Measurements from ENCODE around the gene PREX1. TPM values are rescaled to one million over a fixed set of nuclear protein-coding genes. Genes with fewer than 3 reads are reported as not detected.

PREX1 gene
- polyA plus RNA-seq, 1 of the 3 experiments (the other 2 are of a cell fraction): 5.3 TPM

DNA sequence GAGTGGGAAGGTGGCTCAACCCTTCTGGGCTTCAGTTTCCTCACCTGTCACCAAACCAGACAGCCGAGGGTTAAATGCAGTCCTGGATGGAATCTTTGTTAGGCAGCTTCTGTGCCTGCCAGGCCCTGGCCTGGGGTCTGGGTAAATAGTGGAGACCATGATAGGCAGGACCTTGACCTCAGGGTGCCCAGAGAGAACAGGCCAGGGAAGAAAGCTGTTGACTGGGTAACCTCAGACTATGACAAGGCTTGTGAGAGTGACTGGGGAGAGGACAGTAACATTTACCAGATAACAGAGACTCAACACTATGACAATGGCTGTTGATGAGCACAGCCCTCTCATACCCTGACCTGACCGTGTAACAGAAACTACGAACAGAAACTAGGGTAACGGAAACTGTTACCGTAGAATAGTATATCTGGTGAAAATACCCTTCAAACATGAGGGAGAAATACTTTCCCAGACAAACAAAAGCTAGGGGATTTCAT is 218.3 kb downstream of the PREX1 start:
- no peaks in the 10 kb centered on the region for H3K9me3 ChIP-seq
- ChIA-PET POLR2A (no interaction called here), CTCF (interaction anchor here (1.0 to 4.9 kb wide), 3 partner anchors 11 to 238 kb away, joined by 3 to 27 read pairs (median 3); no protein-coding TSS in a partner anchor)
- no peaks in the 10 kb centered on the region for H3K9me2 ChIP-seq
- no peak overlapping the region for H3K4me2 ChIP-seq
- H4K20me1 ChIP-seq (ENCODE audit: insufficient read depth): no peaks in the 10 kb centered on the region
- H3K9ac ChIP-seq: no peak overlapping the region
- H3K4me1 ChIP-seq (ENCODE audit: control insufficient read depth in 1 of 2, insufficient read depth in 2 of 2, low read depth in 1 of 2, low read length in 1 of 2): peaks cover 0 to 12% of the 10 kb centered on the region in 2 experiments; a peak in 1 of 4 replicates
- WGBS (ENCODE audit: low lambda C conversion rate): 57% methylated on average over 5 of the region's 5 CpGs
- no peaks in the 10 kb centered on the region for H3K27me3 ChIP-seq (ENCODE audit: insufficient read depth)
- H3K79me2 ChIP-seq (ENCODE audit: insufficient read depth): no peaks in the 10 kb centered on the region
- no peak overlapping the region for H3K4me3 ChIP-seq (ENCODE audit: low read depth in 2 of 2, low read length in 1 of 2)
- H2AFZ ChIP-seq (ENCODE audit: low read depth): no peak overlapping the region
- no peaks in the 10 kb centered on the region for H3K36me3 ChIP-seq (replicated peaks in 1 of 2; ENCODE audit: control insufficient read depth in 1 of 2, insufficient read depth in 2 of 2, low read length in 1 of 2)
- TF ChIP-seq, protein P1, sequence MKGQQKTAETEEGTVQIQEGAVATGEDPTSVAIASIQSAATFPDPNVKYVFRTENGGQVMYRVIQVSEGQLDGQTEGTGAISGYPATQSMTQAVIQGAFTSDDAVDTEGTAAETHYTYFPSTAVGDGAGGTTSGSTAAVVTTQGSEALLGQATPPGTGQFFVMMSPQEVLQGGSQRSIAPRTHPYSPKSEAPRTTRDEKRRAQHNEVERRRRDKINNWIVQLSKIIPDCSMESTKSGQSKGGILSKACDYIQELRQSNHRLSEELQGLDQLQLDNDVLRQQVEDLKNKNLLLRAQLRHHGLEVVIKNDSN (IDR thresholded peaks at IDR 0.05; ENCODE audit: borderline replicate concordance, low read depth): no peak
- TF ChIP-seq, protein P2, sequence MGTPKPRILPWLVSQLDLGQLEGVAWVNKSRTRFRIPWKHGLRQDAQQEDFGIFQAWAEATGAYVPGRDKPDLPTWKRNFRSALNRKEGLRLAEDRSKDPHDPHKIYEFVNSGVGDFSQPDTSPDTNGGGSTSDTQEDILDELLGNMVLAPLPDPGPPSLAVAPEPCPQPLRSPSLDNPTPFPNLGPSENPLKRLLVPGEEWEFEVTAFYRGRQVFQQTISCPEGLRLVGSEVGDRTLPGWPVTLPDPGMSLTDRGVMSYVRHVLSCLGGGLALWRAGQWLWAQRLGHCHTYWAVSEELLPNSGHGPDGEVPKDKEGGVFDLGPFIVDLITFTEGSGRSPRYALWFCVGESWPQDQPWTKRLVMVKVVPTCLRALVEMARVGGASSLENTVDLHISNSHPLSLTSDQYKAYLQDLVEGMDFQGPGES (IDR thresholded peaks at IDR 0.05; ENCODE audit: low read depth, low read length): no peak
- no peak for TF ChIP-seq RFX5 (IDR thresholded peaks at IDR 0.05; ENCODE audit: low read length)
- no peak for DNase-seq
- no peak overlapping the region for H3K27ac ChIP-seq (ENCODE audit: low read depth in 2 of 2, low read length in 1 of 2)
- no peaks in the 10 kb centered on the region for H3F3A ChIP-seq (replicated peaks; ENCODE audit: insufficient read depth)

DNA sequence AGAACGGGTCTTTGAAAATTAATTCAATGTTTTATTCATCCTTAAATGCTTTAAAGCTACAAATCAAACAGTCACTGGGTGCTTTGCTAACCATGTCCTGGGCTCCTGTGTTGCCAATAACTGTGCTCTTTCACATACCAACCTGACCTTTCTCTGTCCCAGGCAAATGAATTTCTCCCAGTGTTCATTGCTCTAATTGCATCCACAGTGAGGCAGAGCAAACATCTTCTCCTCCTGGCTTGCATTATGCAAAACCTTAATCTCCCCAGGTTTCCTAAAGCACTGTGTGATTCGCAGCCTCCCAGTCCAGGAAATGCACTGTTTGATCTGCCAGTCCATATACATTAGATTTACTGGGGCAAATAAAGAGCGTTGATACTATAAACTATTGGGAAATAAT is 219.0 kb downstream of the PREX1 start:
- Histone ChIP-seq H3K79me2 (ENCODE audit: insufficient read depth) (no peaks in the 10 kb centered on the region), H3K4me2 (no peak overlapping the region), H3K27ac (ENCODE audit: low read depth in 2 of 2, low read length in 1 of 2) (no peak overlapping the region), H3K36me3 (replicated peaks in 1 of 2; ENCODE audit: control insufficient read depth in 1 of 2, insufficient read depth in 2 of 2, low read length in 1 of 2) (no peaks in the 10 kb centered on the region), H3K4me1 (ENCODE audit: control insufficient read depth in 1 of 2, insufficient read depth in 2 of 2, low read depth in 1 of 2, low read length in 1 of 2) (peaks cover 0 to 12% of the 10 kb centered on the region in 2 experiments; a peak in 1 of 4 replicates), H3F3A (replicated peaks; ENCODE audit: insufficient read depth) (no peaks in the 10 kb centered on the region), H3K4me3 (ENCODE audit: low read depth in 2 of 2, low read length in 1 of 2) (no peak overlapping the region), H3K27me3 (ENCODE audit: insufficient read depth) (no peaks in the 10 kb centered on the region), H3K9me3 (no peaks in the 10 kb centered on the region), H3K9me2 (no peaks in the 10 kb centered on the region), H4K20me1 (ENCODE audit: insufficient read depth) (no peaks in the 10 kb centered on the region), H2AFZ (ENCODE audit: low read depth) (no peak overlapping the region), H3K9ac (no peak overlapping the region)
- CTCF ChIA-PET: interaction anchor here (4.9 kb wide), 1 partner anchor 12 kb away, joined by 27 read pairs; no protein-coding TSS in a partner anchor
- TF ChIP-seq, protein P1 (IDR thresholded peaks at IDR 0.05; ENCODE audit: borderline replicate concordance, low read depth): no peak
- TF ChIP-seq, protein P3, sequence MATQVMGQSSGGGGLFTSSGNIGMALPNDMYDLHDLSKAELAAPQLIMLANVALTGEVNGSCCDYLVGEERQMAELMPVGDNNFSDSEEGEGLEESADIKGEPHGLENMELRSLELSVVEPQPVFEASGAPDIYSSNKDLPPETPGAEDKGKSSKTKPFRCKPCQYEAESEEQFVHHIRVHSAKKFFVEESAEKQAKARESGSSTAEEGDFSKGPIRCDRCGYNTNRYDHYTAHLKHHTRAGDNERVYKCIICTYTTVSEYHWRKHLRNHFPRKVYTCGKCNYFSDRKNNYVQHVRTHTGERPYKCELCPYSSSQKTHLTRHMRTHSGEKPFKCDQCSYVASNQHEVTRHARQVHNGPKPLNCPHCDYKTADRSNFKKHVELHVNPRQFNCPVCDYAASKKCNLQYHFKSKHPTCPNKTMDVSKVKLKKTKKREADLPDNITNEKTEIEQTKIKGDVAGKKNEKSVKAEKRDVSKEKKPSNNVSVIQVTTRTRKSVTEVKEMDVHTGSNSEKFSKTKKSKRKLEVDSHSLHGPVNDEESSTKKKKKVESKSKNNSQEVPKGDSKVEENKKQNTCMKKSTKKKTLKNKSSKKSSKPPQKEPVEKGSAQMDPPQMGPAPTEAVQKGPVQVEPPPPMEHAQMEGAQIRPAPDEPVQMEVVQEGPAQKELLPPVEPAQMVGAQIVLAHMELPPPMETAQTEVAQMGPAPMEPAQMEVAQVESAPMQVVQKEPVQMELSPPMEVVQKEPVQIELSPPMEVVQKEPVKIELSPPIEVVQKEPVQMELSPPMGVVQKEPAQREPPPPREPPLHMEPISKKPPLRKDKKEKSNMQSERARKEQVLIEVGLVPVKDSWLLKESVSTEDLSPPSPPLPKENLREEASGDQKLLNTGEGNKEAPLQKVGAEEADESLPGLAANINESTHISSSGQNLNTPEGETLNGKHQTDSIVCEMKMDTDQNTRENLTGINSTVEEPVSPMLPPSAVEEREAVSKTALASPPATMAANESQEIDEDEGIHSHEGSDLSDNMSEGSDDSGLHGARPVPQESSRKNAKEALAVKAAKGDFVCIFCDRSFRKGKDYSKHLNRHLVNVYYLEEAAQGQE (IDR thresholded peaks at IDR 0.05; ENCODE audit: low read depth, low read length): no peak
- TF ChIP-seq, protein P4, sequence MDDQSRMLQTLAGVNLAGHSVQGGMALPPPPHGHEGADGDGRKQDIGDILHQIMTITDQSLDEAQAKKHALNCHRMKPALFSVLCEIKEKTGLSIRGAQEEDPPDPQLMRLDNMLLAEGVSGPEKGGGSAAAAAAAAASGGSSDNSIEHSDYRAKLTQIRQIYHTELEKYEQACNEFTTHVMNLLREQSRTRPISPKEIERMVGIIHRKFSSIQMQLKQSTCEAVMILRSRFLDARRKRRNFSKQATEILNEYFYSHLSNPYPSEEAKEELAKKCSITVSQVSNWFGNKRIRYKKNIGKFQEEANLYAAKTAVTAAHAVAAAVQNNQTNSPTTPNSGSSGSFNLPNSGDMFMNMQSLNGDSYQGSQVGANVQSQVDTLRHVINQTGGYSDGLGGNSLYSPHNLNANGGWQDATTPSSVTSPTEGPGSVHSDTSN (IDR thresholded peaks at IDR 0.05): no peak
- TF ChIP-seq SMC3 (IDR thresholded peaks at IDR 0.05; ENCODE audit: low read depth, low read length): no peak
- no peak for TF ChIP-seq NFIC (IDR thresholded peaks at IDR 0.05; ENCODE audit: borderline replicate concordance)
- POLR2A ChIA-PET: no interaction called here
- DNase-seq: no peak
- WGBS (ENCODE audit: low lambda C conversion rate): 60% methylated on average over 3 of the region's 3 CpGs
